Astrocyte (in vitro differentiated cells and primary cell): ENCODE measurements around the gene CALM3. TPM values are rescaled to one million over a fixed set of nuclear protein-coding genes. Genes with fewer than 3 reads are reported as not detected.
A peak's percentile ranks its signal among the peaks of the same experiment; 100 is the strongest.

Experiments used
- DNase-seq: peaks from one replicate; pipeline ENCODE4 v3.0.0-alpha.2; 2010; ENCODE audit warnings: low read depth
- FAIRE-seq: peaks from 2 replicates; lab custom pipeline; 2011; peaks lifted over from hg19 to GRCh38; lab: Jason Lieb, UNC
- H2AFZ ChIP-seq: 2 replicates; pipeline ENCODE4 v1.6.0; 2012; ENCODE audit warnings: low read depth, low read length, inconsistent platforms
- H3K27ac ChIP-seq: 2 replicates; pipeline ENCODE4 v1.5.1; 2011; ENCODE audit warnings: low read depth, low read length, inconsistent platforms
- H3K27me3 ChIP-seq: 2 replicates; pipeline ENCODE4 v1.6.0; 2011; ENCODE audit warnings: low read length, inconsistent platforms; ENCODE audit not compliant: insufficient read depth
- H3K36me3 ChIP-seq: 2 replicates; pipeline ENCODE4 v1.5.1; 2011; ENCODE audit warnings: low read length, inconsistent platforms; ENCODE audit not compliant: insufficient read depth
- H3K4me1 ChIP-seq: 2 replicates; pipeline ENCODE4 v1.5.1; 2011; ENCODE audit warnings: low read length, inconsistent platforms; ENCODE audit not compliant: insufficient read depth
- H3K4me2 ChIP-seq: 2 replicates; pipeline ENCODE4 v1.6.0; 2012; ENCODE audit warnings: low read length, inconsistent platforms
- H3K4me3 ChIP-seq: 2 replicates; pipeline ENCODE4 v1.5.1; 2011; ENCODE audit warnings: low read depth, mild to moderate bottlenecking, low read length, inconsistent platforms; ENCODE audit not compliant: insufficient read depth
- H3K79me2 ChIP-seq: 2 replicates; pipeline ENCODE4 v1.6.0; 2012; ENCODE audit warnings: mild to moderate bottlenecking, low read length, inconsistent platforms; ENCODE audit not compliant: insufficient read depth
- H3K9ac ChIP-seq: 2 replicates; pipeline ENCODE4 v1.6.0; 2012; ENCODE audit warnings: mild to moderate bottlenecking, low read length, inconsistent platforms
- H3K9me3 ChIP-seq: 2 replicates; pipeline ENCODE4 v1.5.1; 2012; ENCODE audit warnings: low read depth, mild to moderate bottlenecking, low read length, inconsistent platforms; ENCODE audit not compliant: insufficient read depth
- H4K20me1 ChIP-seq: 2 replicates; pipeline ENCODE4 v1.6.0; 2012; ENCODE audit warnings: low read length, inconsistent platforms; ENCODE audit not compliant: insufficient read depth
- H3K27ac Mint-ChIP-seq: one replicate; pipeline ENCODE4 v1.8.0; 2021; ENCODE audit warnings: mild to moderate bottlenecking, mixed read lengths; ENCODE audit not compliant: unreplicated experiment
- H3K27me3 Mint-ChIP-seq: one replicate; pipeline ENCODE4 v1.8.0; 2021; ENCODE audit warnings: low read depth, mixed read lengths; ENCODE audit not compliant: unreplicated experiment
- H3K36me3 Mint-ChIP-seq: one replicate; pipeline ENCODE4 v1.8.0; 2021; ENCODE audit warnings: low read depth, mixed read lengths; ENCODE audit not compliant: unreplicated experiment
- H3K4me1 Mint-ChIP-seq: one replicate; pipeline ENCODE4 v1.8.0; 2021; ENCODE audit warnings: low read depth, mixed read lengths; ENCODE audit not compliant: unreplicated experiment
- H3K4me3 Mint-ChIP-seq: one replicate; pipeline ENCODE4 v1.8.0; 2021; ENCODE audit warnings: mild to moderate bottlenecking, moderate library complexity, mixed read lengths; ENCODE audit not compliant: unreplicated experiment
- H3K9me3 Mint-ChIP-seq: one replicate; pipeline ENCODE4 v1.8.0; 2021; ENCODE audit warnings: mild to moderate bottlenecking, mixed read lengths; ENCODE audit not compliant: unreplicated experiment
- EZH2 ChIP-seq: IDR thresholded peaks from 2 replicates; pipeline ENCODE4 v1.6.1; 2012; ENCODE audit warnings: mild to moderate bottlenecking, low read length, inconsistent platforms; ENCODE audit not compliant: insufficient read depth
- total RNA-seq: library from RNA; stranded (reverse); gene quantifications from 2 replicates; pipeline ENCODE4 v1.2.1, GENCODE V29; 2021
- TF ChIP-seq, protein P1 (sequence below): IDR thresholded peaks from 2 replicates; pipeline ENCODE4 v1.5.1; 2011; ENCODE audit warnings: low read depth, mild to moderate bottlenecking, inconsistent platforms, low read length, moderate library complexity; ENCODE audit not compliant: insufficient read depth

CALM3 gene
- total RNA-seq, 1 donor from 2014 or later, result 343 TPM

DNA sequence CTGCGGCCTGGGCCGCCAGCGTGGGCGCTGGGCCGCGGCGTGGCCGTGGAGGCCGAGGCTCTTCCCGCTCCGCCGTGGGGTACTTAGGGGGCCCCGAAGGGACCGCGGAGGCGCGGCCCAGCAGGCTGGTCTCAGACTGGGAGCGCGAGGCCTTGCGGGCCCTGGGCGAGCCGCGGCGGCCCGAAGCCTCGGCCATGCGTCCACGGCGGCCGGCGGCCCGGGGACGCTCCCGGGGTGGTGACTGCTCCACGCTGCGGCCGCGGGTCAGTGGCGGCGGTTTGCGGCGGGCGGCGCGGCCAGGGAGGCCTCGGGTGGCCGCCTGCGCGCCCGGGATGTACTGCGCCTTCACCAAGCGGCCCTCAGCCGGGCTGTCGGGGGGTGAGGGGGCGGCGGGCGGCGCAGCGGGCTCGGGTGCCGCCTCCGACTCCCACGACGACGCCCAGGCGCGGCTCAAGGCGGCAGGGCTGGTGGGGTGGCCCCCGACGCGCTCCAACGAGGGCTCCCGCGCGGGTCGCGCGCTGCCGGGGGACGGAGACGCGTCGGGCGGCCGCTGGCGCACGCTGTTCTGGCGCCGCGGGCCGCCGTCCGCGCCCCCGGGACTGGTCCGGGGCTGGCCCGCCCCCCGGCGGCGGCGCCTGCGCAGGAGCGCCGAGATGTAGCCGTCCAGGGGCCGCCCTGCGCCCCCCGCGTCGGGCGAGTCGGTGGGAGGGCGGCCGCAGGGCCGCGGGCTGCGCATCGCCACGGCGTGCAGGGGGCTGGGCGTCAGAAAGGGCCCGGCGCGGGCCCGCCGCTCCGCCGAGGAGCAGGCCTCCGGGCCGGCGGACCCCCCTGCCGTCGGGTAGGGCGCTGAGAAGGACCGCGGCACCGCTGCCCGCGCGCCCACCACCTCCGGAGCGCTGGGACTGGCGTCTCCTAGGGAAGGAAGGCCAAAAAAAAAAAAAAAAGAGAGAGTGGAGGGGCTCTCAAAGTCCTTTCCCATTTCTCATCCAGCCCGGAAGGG is 48.1 kb downstream of the CALM3 start:
- Histone ChIP-seq H2AFZ (no peak overlapping the region), H3K27ac (no peak overlapping the region), H3K9ac (no peak overlapping the region), H4K20me1 (no peaks in the 10 kb centered on the region), H3K4me3 (no peak overlapping the region), H3K9me3 (peaks cover 22% of the 10 kb centered on the region), H3K36me3 (no peaks in the 10 kb centered on the region), H3K4me1 (no peaks in the 10 kb centered on the region), H3K79me2 (no peaks in the 10 kb centered on the region), H3K27me3 (peaks cover 11% of the 10 kb centered on the region), H3K4me2 (no peak overlapping the region)
- FAIRE-seq (no peak), DNase-seq (no peak)
- Mint-ChIP-seq H3K4me1 (peaks cover 8% of the 10 kb centered on the region), H3K9me3 (peaks cover 22% of the 10 kb centered on the region), H3K36me3 (peaks cover 38% of the 10 kb centered on the region), H3K27me3 (peaks cover 24% of the 10 kb centered on the region), H3K4me3 (no peak overlapping the region), H3K27ac (no peak overlapping the region)
- TF ChIP-seq, protein P1, sequence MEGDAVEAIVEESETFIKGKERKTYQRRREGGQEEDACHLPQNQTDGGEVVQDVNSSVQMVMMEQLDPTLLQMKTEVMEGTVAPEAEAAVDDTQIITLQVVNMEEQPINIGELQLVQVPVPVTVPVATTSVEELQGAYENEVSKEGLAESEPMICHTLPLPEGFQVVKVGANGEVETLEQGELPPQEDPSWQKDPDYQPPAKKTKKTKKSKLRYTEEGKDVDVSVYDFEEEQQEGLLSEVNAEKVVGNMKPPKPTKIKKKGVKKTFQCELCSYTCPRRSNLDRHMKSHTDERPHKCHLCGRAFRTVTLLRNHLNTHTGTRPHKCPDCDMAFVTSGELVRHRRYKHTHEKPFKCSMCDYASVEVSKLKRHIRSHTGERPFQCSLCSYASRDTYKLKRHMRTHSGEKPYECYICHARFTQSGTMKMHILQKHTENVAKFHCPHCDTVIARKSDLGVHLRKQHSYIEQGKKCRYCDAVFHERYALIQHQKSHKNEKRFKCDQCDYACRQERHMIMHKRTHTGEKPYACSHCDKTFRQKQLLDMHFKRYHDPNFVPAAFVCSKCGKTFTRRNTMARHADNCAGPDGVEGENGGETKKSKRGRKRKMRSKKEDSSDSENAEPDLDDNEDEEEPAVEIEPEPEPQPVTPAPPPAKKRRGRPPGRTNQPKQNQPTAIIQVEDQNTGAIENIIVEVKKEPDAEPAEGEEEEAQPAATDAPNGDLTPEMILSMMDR, result no peak
- TF ChIP-seq EZH2, result no peak

DNA sequence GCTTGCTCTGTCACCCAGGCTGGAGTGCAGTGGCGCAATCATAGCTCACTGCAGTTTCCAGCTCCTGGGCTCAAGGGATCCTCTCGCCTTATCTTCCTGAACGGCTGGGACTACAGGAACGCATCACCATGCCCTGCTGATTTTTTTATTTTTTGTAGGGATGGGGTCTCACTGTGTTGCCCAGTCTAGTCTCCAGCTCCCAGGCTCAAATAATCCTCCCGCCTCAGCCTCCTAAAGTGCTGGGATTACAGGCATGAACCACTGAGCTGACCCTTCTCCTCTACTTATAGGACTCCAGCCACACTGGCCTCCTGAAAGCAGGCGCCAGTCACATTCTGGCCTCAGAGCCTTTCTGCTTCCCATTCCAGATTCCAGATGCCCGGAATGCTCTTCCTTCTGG is 49.3 kb downstream of the CALM3 start:
- peaks cover 11% of the 10 kb centered on the region for H3K27me3 ChIP-seq
- no peaks in the 10 kb centered on the region for H3K36me3 ChIP-seq
- TF ChIP-seq, protein P1, result no peak
- TF ChIP-seq EZH2, result no peak
- no peaks in the 10 kb centered on the region for H3K79me2 ChIP-seq
- no peaks in the 10 kb centered on the region for H4K20me1 ChIP-seq
- Mint-ChIP-seq H3K36me3 (peaks cover 38% of the 10 kb centered on the region), H3K9me3 (peaks cover 22% of the 10 kb centered on the region), H3K4me1 (peaks cover 17% of the 10 kb centered on the region), H3K4me3 (no peak overlapping the region), H3K27me3 (peaks cover 24% of the 10 kb centered on the region), H3K27ac (peak overlapping the region; percentile 15)
- no peaks in the 10 kb centered on the region for H3K4me1 ChIP-seq
- H3K4me2 ChIP-seq, result no peak overlapping the region
- no peak overlapping the region for H2AFZ ChIP-seq
- H3K9me3 ChIP-seq, result peaks cover 22% of the 10 kb centered on the region
- no peak overlapping the region for H3K27ac ChIP-seq
- H3K4me3 ChIP-seq, result no peak overlapping the region
- no peak overlapping the region for H3K9ac ChIP-seq
- DNase-seq (no peak), FAIRE-seq (no peak)
